ENCODE data around the gene DYNC1I1.

The DYNC1I1 gene

DNA sequence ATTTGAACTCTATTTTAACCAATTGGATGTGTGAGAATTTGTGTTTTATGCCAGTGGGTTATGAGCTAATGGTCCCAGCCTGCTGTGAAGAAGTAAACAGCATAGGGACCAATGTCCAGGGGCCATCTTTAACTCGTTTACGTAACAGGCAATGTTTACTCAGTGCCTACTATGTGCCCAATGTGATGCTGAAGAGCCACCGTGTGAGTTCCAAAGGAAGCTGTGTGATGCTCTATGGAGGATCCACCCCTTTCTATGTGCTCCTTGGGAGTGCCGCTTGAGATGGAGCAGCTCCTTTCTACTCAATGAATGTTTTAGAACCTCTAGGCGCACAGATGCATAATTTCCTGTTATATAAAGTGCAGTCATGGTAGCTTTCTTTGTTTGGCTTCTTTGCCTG, 21.3 kb downstream of the DYNC1I1 start:
- DNase-seq (ENCODE audit: low spot score), result no peak

DNA sequence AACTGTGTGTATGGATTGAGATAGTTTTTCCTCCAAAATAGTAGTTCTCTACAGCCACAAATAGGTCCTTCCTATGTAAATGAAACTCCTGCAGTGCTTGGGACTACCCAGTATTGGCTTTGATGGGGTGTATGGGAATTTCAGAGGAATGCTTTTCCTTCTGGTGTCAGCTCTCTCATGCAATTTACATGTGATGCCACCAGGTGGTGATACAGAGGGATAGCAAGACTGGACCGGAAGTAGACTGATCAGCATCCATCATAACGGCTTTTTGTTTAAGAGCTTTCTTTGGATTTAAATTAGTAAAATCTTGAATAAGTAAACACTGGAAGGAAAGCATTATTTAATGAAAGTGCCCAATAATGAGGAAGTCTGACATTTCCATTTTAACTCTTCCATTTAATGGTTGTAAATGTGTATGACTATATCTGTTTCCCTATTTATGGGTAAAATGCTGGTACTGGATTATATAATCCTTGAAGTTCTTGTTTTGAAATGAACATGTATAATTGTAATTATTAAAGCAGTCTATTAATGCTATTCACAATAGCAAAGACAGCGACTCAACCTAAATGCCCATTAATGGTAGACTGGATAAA, 22.7 kb downstream of the DYNC1I1 start:
- DNase-seq (ENCODE audit: low spot score), result peak; percentile 7

DNA sequence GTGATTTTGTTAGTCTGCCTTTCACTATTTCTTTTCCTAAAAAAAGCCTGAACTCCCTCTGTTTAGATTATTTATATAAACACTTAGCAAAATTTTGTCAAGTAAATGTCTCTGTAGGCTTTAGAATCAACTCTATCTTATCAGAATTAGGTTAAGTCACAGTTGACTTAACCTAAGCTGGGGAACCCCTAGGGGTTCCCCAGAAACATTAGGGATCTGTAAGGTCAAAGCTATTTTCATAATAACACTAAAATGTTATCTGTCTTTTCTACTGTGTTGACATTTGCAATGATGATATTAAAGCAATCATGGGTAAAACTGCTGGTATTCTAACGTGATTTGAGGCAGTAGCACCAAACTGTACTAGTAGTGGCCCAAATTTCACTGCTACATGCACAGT, 24.3 kb downstream of the DYNC1I1 start:
- no peak for DNase-seq (ENCODE audit: low spot score)

GRCh38 chr7:95798401-95798930, 26.1 kb downstream of the DYNC1I1 start:
- DNase-seq (ENCODE audit: low spot score), result no peak

GRCh38 chr7:95800787-95801186, 28.4 kb downstream of the DYNC1I1 start:
- DNase-seq (ENCODE audit: low spot score), result no peak

- DNase-seq (ENCODE audit: low spot score), result no peak
Observed at GRCh38 chr7:95802270-95802669, 29.9 kb downstream of the DYNC1I1 start.

DNA sequence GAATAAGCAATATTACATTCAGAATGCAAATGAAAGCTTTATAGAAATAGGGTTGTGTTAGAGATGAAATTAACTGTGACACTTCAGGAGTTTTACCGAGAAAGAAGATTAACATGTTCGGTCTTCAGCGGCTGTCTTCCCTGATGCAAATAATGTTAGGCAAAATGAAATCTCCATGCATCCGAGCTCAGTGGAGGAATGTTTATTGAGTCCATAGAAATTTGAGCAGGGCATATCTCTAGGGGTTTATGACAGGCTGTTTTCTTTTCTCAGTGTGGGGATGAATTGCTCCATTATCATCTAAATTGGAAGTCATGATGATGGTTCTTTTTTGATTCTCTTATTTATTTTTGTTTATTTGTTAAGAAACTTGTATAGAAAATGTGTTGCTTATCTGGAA, 31.7 kb downstream of the DYNC1I1 start:
- no peak for DNase-seq (ENCODE audit: low spot score)

DNA sequence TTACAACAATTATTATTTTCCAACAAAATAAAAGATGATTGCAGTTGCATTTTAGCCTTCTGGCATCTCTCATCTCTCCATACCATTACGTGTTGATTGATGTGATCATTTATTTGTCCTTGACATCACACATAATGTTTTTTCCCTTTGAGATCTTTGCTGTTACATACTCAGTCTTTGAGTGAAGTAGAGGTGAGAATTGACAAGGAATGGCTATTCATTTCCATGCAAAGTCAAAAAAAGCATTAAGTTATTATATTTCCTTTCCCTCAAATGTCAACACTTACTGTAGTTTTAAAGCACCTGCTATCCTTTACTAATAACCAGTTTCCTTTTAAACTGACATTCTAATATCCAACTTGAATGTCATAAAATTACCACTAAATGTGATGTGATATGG, 33.6 kb downstream of the DYNC1I1 start:
- DNase-seq (ENCODE audit: low spot score), result no peak

GRCh38 chr7:95808396-95808795, 36.0 kb downstream of the DYNC1I1 start:
- DNase-seq (ENCODE audit: low spot score), result no peak

- no peak for DNase-seq (ENCODE audit: low spot score)
Observed at GRCh38 chr7:95811846-95812445, 39.6 kb downstream of the DYNC1I1 start.

DNA sequence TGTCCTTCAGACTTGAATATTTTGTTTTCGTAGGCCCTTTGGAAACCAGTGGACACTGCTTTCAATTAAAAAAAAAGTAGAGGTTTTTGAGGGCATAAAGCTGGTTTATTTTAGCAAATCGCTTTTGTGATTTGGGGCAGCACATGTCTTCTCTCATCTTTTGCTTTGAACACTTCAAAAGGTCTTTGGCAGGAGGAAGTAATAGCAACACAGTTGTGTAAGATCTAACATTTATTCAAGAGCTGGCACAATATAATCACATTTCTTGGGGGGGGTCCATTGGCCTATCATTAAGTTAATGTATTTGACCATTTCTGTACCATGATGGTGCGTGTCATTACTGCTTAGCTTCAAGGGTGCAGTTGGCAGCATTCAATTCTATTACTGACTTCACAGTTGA, 42.4 kb downstream of the DYNC1I1 start:
- no peak for DNase-seq (ENCODE audit: low spot score)

DNA sequence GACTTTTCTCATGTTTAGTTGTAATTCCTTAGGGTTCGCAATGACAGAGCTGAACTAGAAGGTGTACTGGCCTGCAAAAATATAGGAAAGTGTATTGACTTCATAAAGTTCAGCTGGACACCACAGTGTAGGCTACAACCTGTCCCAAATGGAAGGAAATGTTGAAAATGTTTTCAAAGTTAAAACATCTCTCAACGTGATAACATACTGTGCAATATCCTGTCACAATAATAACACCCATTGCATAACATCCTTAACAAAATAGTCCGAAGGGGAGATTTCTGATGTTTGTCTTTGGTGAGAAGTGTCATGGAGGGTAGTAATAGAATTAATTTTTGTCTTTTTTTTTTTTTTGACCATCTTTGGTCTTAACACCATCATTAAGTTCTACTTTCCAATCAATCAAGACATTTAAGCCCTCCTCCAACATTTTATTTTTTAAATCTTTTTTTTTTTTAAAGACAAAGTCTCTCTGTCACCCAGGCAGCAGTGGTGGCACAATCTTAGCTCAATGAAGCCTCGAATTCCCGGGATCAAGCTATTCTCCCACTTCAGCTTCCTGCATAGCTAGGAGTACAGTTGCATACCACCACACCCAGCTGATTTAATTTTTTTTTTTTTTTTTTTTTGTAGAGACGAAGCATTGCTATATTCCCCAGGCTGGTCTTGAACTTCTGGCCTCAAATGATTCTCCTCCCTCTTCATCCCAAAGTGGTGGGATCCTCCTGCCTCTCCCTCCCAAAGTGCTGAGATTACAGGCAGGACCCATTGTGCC, 45.7 kb downstream of the DYNC1I1 start:
- no peak for DNase-seq (ENCODE audit: low spot score)

GRCh38 chr7:95820778-95821177, 48.4 kb downstream of the DYNC1I1 start:
- DNase-seq (ENCODE audit: low spot score), result no peak

GRCh38 chr7:95822717-95823116, 50.4 kb downstream of the DYNC1I1 start:
- DNase-seq (ENCODE audit: low spot score), result no peak

GRCh38 chr7:95824616-95825015, 52.3 kb downstream of the DYNC1I1 start:
- no peak for DNase-seq (ENCODE audit: low spot score)

- DNase-seq (ENCODE audit: low spot score), result no peak
Observed at GRCh38 chr7:95828824-95829790, 56.8 kb downstream of the DYNC1I1 start.

DNA sequence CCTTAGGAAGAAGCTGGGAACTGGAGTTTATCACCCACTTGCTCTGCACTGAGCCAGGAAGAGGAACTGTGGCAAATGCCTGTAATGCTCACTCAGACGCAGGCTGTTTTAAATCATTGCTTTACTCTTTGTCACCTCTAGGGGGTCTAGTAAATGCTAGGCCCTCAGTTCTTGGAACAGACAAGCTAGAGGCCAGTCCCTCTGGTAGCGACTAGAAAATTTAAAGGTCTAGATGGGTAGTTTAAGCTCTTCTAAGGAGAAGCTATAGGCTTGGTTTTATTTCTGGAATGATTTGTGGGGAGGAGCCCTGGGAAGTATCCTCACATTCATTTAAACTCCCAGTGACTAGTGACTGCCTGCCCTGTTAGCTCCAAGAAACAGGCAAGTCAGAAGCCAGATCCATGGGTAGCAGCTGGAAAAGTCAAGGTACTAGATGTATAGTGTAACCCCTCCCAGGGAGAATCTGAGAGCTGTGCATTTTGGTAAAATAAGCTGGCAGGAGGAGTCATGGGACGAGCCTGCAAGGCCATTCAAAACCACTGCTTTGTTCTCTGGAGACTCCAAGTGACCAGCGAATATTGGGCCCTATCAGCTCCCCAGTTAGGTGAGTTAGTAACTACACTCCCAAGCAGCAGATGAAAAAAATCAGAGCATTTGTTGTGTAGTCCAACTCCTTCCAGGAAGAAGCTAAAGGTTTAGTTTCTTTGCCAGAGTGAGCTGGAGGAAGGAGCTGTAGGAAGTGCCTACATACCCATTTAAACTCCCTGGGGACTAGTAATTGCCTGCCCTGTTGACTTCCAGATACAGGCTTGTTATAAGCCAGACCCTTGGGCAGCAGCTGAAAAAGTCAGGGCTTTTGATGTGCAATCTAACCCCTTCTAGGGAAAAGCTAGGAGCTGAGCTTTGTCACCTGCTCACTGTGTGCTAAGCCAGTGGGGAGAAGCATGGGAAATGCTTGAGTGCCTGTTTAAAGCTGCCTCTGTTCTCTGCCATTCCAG, 68.9 kb downstream of the DYNC1I1 start:
- DNase-seq (ENCODE audit: low spot score), result no peak

GRCh38 chr7:95843286-95843685, 70.9 kb downstream of the DYNC1I1 start:
- no peak for DNase-seq (ENCODE audit: low spot score)

- no peak for DNase-seq (ENCODE audit: low spot score)
Observed at GRCh38 chr7:95845007-95845406, 72.7 kb downstream of the DYNC1I1 start.

- no peak for DNase-seq (ENCODE audit: low spot score)
Observed at GRCh38 chr7:95847061-95847460, 74.7 kb downstream of the DYNC1I1 start.

GRCh38 chr7:95859429-95859828, 87.1 kb downstream of the DYNC1I1 start:
- DNase-seq (ENCODE audit: low spot score), result no peak
